ENCODE results near the gene CDK5RAP3. TPM values are rescaled to one million over a fixed set of nuclear protein-coding genes. Genes with fewer than 3 reads are reported as not detected.

The CDK5RAP3 gene
- total and polyA plus RNA-seq, 2 donors (not counting 3 experiments of a cell fraction or from before 2014, with no cell fraction given) = 109 to 139 TPM

DNA sequence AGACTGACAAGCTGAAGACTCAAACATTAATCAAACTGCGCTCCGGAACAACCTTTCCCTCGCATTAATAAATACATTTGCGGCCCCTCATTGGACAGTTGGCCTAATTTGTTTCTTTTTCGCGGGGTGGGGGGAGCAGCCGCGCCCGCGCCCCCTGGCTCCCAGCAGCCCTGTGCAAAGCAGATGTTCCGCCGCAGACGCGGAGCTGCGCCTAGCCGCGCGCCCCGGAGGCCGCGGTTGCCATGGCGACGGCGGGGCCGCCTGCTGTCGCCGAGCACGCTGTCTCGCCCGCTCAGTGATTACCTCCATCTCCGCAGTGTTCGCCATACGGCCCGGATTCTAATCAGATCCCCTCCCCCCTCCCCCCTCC lies 41.2 kb downstream of the CDK5RAP3 start:
- no peak for TF ChIP-seq GATA2 (IDR thresholded peaks at IDR 0.05; ENCODE audit: insufficient read depth, insufficient read length, low read depth, low read length)
- TF ChIP-seq FOS (IDR thresholded peaks at IDR 0.05; ENCODE audit: borderline replicate concordance, insufficient read depth, low read length) = no peak
- TF ChIP-seq EZH2 (IDR thresholded peaks at IDR 0.05; ENCODE audit: borderline replicate concordance, low read depth, low read length, severe bottlenecking) = no peak
- no peak for TF ChIP-seq POLR2AphosphoS5 (IDR thresholded peaks at IDR 0.05; ENCODE audit: insufficient read depth, low read depth, low read length)
- no peak for TF ChIP-seq MYC (IDR thresholded peaks at IDR 0.05; ENCODE audit: low read depth, low read length)
- TF ChIP-seq, protein P1, sequence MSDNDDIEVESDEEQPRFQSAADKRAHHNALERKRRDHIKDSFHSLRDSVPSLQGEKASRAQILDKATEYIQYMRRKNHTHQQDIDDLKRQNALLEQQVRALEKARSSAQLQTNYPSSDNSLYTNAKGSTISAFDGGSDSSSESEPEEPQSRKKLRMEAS (IDR thresholded peaks at IDR 0.05; ENCODE audit: insufficient read depth, insufficient read length) = no peak
- TF ChIP-seq JUN (IDR thresholded peaks at IDR 0.05; ENCODE audit: borderline replicate concordance, insufficient read depth, insufficient read length, low read depth) = no peak
- TF ChIP-seq POLR2A (IDR thresholded peaks at IDR 0.05; ENCODE audit: low read depth, low read length) = no peak
- TF ChIP-seq, protein P2, sequence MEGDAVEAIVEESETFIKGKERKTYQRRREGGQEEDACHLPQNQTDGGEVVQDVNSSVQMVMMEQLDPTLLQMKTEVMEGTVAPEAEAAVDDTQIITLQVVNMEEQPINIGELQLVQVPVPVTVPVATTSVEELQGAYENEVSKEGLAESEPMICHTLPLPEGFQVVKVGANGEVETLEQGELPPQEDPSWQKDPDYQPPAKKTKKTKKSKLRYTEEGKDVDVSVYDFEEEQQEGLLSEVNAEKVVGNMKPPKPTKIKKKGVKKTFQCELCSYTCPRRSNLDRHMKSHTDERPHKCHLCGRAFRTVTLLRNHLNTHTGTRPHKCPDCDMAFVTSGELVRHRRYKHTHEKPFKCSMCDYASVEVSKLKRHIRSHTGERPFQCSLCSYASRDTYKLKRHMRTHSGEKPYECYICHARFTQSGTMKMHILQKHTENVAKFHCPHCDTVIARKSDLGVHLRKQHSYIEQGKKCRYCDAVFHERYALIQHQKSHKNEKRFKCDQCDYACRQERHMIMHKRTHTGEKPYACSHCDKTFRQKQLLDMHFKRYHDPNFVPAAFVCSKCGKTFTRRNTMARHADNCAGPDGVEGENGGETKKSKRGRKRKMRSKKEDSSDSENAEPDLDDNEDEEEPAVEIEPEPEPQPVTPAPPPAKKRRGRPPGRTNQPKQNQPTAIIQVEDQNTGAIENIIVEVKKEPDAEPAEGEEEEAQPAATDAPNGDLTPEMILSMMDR (IDR thresholded peaks at IDR 0.05; ENCODE audit: extremely low read depth in 1 of 2, insufficient read depth in 1 of 2, low read depth in 1 of 2, low read length in 2 of 2) = no peak
- H2AFZ ChIP-seq (ENCODE audit: low read depth, low read length) = peak overlapping the region; percentile 91
- peaks cover 0 to 2% of the 10 kb centered on the region in 2 experiments for H3K27me3 ChIP-seq (ENCODE audit: control insufficient read depth in 2 of 2, insufficient read depth in 2 of 2, low read length in 2 of 2)
- no peak overlapping the region for H3K9ac ChIP-seq (replicated peaks; ENCODE audit: extremely low read depth, insufficient read depth, low read length)
- H4K20me1 ChIP-seq (replicated peaks; ENCODE audit: control insufficient read depth, extremely low read depth, insufficient read depth, low read length) = no peaks in the 10 kb centered on the region
- H3K27ac ChIP-seq (ENCODE audit: insufficient read depth, low read depth, low read length) = no peak overlapping the region
- peak overlapping the region; percentile 87 for H3K4me2 ChIP-seq (ENCODE audit: insufficient read depth, low read length)
- H3K9me1 ChIP-seq (replicated peaks; ENCODE audit: control insufficient read depth, extremely low read depth, insufficient read depth, low read length) = no peaks in the 10 kb centered on the region
- BruUV-seq (replicated peaks) = no TSS peak
- peak; percentile 14 for DNase-seq (ENCODE audit: low read depth, low spot score)
- POLR2A ChIA-PET = no interaction called here
- H3K4me3 ChIP-seq (replicated peaks in 1 of 3; ENCODE audit: insufficient read depth in 1 of 3, low read depth in 1 of 3, low read length in 3 of 3) = peak overlapping the region; percentile 31 to 64 (median 61)
- no peaks in the 10 kb centered on the region for H3K79me2 ChIP-seq (ENCODE audit: control insufficient read depth, insufficient read depth, low read length)
- FAIRE-seq = peak; percentile 62
- H3K4me1 ChIP-seq (ENCODE audit: control insufficient read depth, extremely low read depth, insufficient read depth, low read length) = peaks cover 9% of the 10 kb centered on the region
- CTCF ChIA-PET = interaction anchor here (0.8 to 2.9 kb wide), 18 partner anchors 8 to 601 kb away, joined by 3 to 27 read pairs (median 6); partner anchors contain the start of gene CDK5RAP3
- H3K9me3 ChIP-seq (replicated peaks; ENCODE audit: control insufficient read depth, insufficient read depth, low read length) = no peaks in the 10 kb centered on the region
- dilution Hi-C loops (cut with MboI; ENCODE audit: extremely low pct_ligation_motif_present, low sequenced_read_pairs) = no loop called here
- intact Hi-C loops (cut with micrococcal nuclease) = loop anchor here (5.0 kb wide), 1 partner anchor 170 kb away; the partner anchor contains the start of gene SCRN2
- H3K36me3 ChIP-seq (ENCODE audit: control insufficient read depth in 2 of 2, extremely low read depth in 1 of 2, insufficient read depth in 2 of 2, low read length in 2 of 2) = no peaks in the 10 kb centered on the region
